OCI-LY7 (cell line): ENCODE measurements around the gene ARL13A.

Experiments used
- EZH2phosphoT487 ChIP-seq: fragments of 200-600 bp; sonication (generic); IDR thresholded peaks from 2 replicates; pipeline ENCODE4 v1.6.1; 2018; ENCODE audit warnings: low read depth, borderline replicate concordance, mild to moderate bottlenecking, mixed run types, antibody characterized with exemption, low read length, moderate library complexity, mixed read lengths
- TF ChIP-seq, protein P1 (sequence below): fragments of 200-600 bp; sonication (generic); conservative IDR thresholded peaks from 2 replicates; pipeline ENCODE4 v1.5.1; 2014; ENCODE audit warnings: mild to moderate bottlenecking, antibody characterized with exemption, low read length, moderate library complexity, mixed read lengths

DNA sequence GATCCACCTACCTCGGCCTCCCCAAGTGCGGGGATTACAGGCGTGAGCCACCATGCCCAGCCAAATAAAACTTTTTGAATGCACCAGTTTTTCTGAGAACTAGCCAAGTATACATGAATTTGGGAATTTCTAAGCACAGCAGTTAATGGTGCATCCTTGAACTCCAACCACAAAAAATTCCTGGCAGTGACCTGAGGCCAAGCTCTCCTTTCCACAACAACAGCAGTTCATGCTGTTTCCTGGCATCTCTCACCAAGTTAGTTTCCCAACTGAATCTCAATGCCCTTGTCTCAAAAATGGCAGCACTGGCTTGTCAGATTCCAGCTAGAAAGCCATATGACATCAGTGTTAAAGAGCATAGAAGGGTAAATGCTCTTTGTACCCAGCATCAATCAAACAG lies 24.9 kb upstream of the ARL13A start:
- TF ChIP-seq, protein P1, sequence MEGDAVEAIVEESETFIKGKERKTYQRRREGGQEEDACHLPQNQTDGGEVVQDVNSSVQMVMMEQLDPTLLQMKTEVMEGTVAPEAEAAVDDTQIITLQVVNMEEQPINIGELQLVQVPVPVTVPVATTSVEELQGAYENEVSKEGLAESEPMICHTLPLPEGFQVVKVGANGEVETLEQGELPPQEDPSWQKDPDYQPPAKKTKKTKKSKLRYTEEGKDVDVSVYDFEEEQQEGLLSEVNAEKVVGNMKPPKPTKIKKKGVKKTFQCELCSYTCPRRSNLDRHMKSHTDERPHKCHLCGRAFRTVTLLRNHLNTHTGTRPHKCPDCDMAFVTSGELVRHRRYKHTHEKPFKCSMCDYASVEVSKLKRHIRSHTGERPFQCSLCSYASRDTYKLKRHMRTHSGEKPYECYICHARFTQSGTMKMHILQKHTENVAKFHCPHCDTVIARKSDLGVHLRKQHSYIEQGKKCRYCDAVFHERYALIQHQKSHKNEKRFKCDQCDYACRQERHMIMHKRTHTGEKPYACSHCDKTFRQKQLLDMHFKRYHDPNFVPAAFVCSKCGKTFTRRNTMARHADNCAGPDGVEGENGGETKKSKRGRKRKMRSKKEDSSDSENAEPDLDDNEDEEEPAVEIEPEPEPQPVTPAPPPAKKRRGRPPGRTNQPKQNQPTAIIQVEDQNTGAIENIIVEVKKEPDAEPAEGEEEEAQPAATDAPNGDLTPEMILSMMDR: no peak
- TF ChIP-seq EZH2phosphoT487: no peak
